GM18520 (cell line): Measurements from ENCODE around the gene PODNL1.

ENCODE experiments used
- ATAC-seq: cut with Tn5 transposase; IDR thresholded peaks from one replicate; pipeline ENCODE4 v1.9.1; 2021; ENCODE audit not compliant: unreplicated experiment

The PODNL1 gene

DNA sequence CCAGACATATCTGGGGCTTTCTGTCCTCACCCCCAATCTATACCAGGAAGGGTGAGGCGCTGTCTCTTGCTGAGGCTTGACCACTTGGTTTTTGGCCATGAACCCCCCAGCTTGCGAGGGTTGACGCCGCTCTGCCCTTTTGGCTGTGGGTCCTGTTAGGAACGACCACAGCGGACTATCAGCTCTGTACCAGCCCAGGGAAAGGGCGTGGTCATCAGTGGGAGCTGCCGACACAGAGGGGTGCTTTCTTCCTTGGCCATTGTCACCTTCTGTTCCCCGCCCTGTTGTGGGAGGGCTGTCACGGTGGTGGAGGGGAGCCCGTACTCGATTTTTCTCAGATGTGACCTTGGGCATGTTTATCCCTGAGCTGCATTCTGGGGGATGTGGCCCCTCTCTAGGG, 19.8 kb upstream of the PODNL1 start:
- ATAC-seq = no peak

DNA sequence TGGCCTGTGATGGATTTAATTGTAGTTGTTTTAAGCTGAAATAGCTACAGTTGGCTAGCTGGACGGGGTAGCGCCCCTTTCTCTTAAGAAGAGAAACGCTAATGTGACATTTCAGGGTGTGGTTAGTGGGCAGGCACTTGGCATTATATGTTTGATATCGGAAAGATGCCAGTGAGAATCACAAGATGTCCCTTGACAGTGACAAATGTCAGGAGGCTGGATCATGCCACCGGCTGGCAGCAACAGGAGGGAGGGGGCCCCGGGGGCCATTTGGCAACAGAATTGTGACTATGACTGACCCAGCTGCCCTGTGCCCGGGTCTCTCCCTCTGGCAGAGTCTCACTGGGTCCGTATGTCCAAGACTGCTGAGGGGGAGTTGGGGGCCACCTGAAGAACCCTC, 18.8 kb upstream of the PODNL1 start:
- no peak for ATAC-seq

DNA sequence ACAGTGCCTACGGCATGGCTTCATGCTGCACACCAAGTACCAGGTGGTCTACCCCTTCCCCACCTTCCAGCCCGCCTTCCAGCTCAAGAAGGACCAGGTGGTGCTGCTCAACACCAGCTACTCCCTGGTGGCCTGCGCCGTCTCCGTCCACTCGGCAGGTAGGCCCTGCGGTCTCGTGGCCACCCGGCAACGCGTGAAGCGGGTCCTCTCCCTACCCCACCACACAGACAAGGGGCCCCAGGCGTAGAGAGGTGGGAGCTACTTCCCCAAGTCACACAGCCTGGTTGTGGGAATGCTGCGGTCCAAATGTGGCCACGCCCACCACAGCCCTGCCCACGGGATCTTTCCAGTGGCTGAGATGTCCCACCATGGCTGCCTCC, 18.1 kb upstream of the PODNL1 start:
- no peak for ATAC-seq

DNA sequence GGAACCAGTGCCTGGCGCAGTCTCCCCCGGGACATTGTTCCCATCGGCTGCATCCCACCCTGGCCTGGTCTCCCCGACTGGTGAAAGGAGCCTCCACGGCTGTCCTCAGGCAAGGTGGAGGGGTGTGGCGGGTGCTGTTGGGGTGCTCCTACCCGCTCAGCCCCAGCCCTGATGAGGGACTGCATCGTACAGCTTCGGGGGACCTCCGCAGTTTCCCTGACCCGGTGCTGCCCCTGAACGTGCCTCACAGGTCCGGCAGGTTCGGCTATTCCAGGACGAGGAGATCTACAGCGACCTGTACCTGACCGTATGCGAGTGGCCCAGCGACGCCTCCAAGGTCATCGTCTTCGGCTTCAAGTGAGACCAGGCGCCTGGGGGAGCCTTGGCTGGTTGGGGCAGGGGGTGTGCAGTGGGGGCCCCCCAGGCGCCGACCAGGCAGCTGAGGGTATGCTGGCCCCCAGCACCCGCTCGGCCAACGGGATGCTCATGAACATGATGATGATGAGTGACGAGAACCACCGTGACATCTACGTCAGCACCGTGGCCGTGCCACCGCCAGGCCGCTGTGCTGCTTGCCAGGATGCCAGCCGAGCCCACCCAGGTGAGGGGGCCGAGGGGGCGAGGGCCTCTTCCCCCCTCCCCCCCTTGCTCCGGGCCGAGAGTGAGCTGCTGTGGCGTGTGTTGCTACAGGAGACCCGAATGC, 17.6 kb upstream of the PODNL1 start:
- ATAC-seq = no peak

DNA sequence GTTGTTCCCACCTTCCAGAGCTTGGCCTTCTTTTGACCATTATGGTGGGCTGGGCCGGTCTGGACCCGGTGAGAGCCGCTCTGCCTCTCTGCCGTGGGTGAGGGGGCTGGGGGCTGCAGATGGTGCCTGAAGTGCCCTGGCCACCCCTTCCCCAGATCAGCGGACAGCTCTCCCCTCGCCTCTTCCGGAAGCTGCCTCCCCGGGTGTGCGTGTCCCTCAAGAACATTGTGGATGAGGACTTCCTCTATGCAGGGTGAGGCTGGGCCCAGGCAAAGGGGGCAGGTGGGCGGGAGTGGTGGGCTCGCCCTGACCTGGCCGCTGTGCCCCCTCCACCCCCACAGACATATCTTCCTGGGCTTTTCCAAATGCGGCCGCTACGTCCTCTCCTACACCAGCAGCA, 16.0 kb upstream of the PODNL1 start:
- no peak for ATAC-seq

DNA sequence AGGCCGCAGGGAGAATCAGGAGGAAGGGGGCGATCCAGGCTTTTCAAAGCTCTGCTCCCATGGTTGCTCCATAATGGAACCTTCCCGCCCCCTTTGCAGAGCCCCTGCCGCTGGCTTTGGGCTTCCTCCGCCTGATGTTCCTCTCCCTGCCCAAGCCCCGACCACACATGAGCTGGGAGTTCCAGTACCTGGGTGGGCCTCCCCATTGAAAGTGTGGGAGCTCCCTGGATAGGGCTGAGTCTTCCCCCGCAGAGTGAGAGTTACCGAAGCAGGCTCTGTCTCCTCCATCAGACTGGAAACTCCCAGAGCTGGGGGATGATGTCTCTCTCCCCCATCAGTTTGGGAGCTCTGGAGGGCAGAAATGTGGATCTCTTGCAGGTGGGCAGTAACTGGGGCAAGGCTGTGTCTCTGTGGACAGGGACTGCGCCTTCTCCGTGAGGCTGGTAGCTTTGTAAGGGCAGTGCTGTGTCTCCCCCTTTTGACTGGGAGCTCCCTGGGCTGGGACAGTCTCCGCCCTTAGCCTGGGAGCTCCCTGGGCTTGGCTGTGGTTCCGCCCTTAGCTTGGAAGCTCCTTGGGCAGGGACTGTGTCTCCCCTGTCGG, 14.8 kb upstream of the PODNL1 start:
- ATAC-seq = no peak

DNA sequence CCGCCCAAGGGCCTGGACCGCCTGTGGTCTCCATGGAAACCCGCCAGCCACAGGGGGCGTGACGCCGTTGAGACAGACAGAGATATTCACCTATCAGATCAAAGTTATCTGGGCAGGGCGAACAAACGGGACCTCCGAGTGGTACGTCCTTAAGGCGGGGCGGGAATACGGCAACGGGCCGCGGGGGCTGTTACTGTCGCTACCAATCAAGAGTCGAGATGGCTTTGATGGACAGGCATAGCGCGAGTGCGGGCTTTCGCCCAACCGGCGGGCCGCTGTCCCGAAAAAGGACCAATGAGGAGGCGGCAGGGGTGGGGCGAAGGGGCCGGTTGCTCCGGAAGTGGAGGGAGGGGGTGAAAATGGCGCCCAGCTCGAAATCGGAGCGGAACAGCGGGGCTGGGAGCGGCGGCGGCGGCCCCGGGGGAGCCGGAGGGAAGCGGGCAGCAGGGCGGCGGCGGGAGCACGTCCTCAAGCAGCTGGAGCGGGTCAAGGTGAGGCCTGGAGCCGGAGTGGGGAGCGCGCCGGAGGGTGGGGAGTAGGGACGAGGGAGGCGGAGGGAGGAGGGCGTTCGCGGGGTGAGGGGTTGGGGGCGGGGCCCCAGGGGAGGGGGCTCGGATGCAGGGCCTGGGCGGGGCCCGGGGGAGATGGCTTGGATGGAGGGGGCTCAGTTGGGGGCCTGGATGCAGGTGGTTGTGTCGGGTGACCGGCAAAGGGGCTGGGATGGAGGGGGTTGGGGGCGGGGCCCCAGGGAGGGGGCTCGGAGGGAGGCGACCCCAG, 14.1 kb upstream of the PODNL1 start, which contains the start of gene DCAF15:
TSS of gene DCAF15 (plus strand) at position 356 of the 777 bp plus-strand sequence. CDS start at position 360, 4 bp downstream.
- peak; percentile 99 for ATAC-seq

DNA sequence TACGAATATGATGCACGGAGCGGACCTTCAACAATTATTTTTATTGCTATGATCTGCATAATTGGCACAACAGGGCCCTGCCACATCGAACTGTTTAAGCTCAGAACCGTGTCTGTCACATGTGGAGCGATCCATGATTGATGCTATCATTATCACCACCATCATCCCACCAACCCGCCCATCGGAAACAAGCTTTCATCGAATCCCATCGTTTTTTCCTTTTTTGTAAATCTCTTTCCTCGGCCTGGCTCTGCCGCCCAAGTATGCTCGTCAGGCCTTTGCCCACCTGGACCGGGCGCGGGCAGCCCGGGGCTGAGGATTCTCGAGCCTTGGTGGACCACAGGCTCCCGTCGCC, 13.6 kb upstream of the PODNL1 start:
- ATAC-seq = no peak

DNA sequence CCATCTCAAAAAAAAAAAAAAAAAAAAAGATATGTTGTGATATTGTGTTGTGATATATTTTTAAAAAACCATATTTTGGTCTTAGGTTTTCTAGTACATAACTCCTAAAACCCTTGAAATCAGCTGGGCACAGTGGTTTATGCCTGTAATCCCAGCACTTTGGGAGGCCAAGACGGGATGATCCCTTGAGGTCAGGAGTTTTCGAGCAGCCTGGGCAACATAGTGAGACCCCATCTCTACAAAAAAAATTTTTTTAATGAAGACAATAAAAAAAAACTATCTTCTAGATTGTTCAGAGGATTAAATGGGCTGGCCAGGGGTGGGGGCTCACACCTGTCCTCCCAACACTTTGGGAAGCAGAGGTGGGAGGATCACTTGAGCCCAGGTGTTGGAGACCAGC, 12.8 kb upstream of the PODNL1 start:
- ATAC-seq = no peak

DNA sequence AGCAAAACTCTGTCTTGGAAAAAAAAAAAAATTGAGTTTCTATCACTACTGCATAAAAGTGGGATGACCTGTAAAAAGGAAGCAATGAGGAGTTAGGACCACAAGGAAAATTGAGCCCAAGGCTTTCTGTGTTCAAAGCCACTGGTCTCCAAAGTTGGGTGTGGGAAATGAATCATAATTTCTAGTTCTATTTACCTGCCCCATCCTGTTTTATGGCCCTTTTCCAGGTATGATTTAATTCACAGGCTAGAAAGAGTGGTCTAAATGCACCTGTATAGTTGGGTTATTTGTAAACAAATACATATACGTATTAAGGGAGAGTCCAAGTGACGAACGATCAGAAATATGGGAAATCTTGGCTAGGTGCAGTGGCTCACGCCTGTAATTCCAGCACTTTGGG, 8.2 kb upstream of the PODNL1 start:
- ATAC-seq = no peak

DNA sequence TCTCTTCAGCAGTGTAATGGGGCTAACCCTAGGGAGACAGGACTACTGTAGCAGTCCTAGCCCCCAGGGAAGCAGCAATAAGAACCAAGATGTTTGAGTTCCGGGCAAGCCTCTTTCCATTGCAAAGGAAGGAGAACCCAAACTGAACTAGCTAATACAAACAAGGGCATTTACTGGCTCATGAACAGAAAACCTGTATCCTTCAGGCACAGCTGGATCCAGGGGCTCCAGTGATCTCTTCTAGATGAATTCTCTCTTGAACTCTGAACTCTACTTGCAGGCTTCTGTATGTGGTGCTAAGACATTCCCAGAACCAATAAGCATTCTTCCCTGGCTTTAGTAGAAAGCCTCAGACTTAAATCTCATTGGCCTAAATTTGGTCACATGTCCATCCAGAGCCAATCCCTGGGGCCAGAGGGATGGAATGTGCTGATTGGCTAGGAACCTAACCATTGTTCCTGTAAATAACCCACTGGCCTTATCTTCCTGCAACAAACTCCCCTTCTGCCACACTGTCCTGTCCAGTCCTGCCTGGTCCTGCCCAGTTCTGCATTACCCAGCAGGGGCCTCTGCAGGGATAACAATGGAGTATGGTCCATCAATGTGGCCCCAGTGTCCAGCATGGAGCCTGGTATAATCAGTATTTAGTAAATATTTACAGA, 3.9 kb upstream of the PODNL1 start:
- ATAC-seq = no peak

DNA sequence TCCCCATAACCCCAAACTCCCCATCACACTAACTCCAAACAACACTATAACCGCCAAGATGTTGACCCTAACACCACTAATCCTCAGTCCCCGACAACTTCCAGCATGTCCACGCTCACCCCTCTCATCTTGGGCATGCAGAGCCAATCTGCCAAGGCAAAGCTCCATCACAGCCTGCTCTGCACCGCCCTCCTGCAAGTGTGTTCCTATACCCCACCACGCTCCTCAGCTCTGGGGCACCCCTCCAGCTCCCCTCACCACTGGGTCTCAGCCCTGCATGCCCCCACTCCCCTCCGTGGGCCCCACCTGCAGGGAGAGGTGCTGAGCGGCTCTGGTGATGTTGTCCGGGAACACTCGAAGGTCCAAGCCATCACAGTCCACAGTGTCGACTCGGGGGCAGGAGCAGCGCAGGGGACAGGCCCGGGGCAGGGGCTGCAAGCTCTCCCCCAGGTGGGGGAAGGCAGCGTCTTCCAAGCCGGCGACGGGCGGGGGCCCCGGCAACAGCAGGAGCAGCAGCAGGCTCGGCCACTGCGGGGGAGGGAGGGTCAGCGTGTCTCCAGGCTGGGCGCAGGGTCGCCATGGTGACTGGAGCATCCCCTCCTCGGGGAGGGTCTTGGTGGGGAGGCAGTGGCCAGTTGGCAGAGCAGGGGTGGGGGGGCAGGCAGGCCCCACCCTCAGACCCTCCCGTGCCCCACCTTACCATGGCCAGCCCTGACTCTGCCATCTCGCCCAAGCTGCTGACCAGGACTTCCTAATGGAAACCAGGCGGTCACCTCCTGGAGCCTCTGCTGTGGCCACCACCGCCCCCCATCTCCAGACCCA, 527 bp downstream of the PODNL1 start:
- ATAC-seq = no peak

DNA sequence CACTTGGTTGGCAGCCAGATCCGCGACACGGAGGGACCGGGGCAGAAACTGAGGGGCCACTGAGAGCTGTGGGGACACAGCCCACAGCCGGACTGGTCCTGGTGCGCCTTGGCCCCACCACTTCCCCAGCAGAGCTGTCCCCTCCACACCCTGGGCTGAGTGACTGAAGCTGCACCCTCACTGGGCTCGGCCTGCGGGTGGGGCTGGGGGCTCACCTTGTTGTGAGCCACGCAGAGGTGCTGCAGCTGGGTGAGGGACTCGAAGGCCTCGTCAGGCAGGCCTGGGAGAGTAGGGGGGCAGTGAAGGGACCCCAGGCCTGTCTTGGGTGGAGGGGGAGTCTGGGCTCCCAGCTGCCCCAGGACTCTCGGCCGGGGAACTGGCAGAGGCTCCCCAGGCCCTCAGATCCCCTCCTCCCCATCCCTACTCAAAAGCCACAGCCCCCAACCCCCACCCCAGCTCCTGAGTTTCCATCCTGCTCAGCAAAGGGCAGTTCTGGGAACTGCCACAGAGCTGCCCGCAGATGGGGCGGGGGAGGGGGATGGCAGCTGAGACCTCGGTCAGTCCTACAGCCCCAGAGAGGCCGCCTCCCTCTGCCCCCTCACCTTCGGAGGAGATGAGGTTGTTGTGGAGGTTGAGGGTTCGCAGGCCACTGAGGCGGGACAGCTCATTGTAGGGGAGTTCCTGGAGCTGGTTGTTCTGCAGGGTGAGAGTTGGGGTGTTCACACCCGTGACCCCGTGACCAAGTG, 2.3 kb downstream of the PODNL1 start:
- no peak for ATAC-seq

DNA sequence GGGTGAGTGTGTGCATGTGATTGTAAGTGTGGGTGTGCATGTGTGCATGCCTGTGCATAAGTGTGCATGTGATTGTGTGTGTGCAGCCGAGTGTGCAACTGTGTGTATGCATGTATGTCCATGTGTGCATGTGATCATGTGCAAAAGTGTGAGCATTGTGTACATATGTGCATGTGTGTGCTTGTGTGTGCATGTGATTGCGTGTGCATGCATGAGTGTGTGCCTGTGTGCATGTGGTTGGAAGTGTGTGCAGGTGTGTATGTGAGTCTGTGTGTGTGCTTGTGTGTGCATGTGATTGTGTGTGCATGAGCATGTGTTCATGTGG, 3.5 kb downstream of the PODNL1 start:
- no peak for ATAC-seq

DNA sequence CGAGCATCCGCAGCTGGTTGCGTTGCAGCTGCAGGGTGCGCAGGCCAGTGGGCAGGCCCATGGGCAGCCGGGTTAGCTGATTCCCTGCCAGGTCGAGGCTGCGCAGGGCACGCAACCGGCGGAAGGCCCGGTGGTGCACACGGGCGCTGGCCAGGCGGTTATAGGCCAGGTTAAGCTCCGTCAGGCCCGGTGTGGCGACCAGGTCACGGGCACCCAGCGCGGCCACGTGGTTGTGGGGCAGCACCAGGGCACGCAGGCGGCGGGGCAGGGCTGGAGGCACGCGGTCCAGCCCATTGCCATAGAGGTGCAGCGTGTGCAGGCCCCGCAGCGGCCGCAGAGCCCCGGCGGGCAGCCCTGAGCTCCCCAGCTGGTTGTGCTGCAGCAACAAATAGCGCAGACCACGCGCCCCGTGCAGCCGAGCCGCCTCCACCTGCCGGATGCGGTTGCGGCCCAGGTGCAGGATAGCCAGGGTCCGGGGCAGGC, 5.3 kb downstream of the PODNL1 start:
- ATAC-seq = no peak

DNA sequence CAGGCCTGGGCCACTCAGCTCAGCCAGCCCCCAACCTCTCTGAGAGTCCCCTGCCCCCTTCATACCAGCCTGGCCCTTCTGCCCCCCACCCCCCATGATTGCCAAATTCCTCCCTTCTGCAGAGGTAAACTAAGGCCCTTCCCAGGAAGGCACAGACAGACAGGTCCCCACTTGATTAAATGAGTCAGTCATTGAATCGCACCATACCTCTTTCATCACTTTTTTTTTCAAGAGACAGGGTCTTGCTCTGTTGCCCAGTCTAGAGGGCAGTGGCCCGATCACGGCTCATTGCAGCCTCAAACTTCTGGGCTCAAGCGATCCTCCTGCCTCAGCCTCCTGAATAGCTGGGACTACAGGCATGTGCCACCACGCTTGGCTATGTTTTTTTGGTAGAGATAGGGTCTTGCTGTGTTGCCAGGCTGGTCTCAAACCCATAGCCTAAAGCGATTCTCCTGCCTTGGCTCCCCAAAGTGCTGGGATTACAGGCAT, 6.0 kb downstream of the PODNL1 start:
- ATAC-seq = no peak

DNA sequence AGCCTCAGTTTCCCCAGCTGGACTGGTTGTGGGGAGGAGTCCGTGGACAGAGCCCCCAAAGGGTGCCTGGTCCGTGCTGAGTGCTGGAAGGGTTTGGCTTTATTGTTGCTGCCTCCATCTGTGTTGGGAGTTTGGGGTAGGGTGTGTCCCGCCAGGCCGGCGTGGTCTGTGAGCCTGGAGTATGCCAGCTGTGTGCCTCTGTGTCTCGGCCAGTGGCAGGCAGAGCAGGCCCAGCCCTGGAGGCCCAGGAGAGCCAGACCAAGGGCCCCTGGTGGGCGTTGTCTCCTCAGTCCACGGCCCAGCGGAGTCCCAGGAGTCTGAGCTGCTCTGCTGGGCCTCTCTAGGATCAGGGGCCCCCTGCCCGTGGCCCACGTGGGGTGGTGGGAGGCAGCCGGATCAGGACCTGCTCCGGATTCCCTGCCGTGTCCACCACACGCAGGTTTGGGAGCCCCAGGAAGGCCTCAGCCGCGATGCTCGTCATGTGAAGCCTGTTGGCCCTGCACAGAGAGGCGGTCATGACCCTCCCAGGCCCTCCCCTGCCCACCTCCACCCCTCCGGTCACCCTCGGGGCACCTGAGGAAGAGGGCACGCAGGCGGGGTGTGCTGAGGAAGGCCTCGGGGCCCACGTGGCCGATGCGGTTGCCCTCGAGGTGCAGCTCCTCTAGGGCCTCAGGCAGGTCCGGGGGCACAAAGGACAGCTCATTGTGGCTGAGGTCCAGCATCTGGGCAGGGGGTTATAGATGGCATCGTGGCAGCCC, 6.6 kb downstream of the PODNL1 start:
- ATAC-seq = no peak

DNA sequence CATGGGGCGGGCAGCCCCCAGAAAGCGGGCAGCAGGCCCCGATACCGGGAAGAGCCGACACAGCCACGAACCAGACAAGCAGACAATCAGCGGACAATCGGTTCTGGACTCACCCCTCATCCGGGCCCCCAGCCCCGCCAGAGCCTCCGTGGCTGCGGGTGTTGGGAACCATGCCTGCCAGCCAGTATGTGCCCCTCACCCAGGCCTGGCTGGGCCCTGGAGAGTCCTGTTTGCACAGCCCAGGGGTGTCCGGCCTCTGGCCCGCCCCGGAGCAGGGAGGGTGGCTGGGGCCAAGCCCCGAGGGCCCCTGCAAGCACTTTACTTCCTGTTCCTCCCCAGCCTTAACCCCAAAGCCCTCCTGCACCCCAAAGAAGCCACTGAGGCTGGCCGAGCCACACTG, 7.8 kb downstream of the PODNL1 start:
- no peak for ATAC-seq

DNA sequence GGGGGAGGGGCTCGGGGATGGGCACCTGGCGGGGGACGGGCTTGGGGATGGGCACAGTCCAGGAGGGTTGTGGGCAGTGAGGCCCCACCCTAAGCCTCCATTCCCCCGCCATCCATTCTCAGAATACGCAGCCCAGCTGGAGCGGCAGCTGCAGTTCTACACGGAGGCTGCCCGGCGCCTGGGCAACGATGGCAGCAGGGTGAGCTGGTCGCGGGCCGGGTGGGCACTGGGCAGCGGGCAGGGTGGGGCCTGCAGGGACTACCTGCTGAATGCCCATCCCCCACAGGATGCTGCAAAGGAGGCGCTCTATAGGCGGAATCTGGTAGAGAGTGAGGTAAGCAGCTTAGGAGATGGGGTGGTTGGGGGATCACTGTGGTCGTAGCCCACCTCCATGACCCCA, 8.3 kb downstream of the PODNL1 start:
- ATAC-seq = no peak
